Epithelial cell of proximal tubule (primary cell): ENCODE results near the gene RASGRF1. TPM values are rescaled to one million over a fixed set of nuclear protein-coding genes. Genes with fewer than 3 reads are reported as not detected.
"Not testable (repeated sequence)": the region's sequence is repeated elsewhere in the genome, so short reads cannot be mapped to it uniquely, and the experiment has no call there.

ENCODE experiments used
- DNase-seq: peaks from one replicate; pipeline ENCODE4 v3.0.0-alpha.2; 2011; ENCODE audit warnings: low read depth
- H3K4me3 ChIP-seq: 2 replicates; pipeline ENCODE4 v1.5.1; 2011; ENCODE audit warnings: low read depth, mild to moderate bottlenecking, low read length
- total RNA-seq: library from RNA; depleted of rRNA; stranded (reverse); fragments of >200 nt; gene quantifications from 2 replicates; pipeline ENCODE4 v1.2.3, GENCODE V29; 2015
- TF ChIP-seq, protein P1 (sequence below): conservative IDR thresholded peaks from 2 replicates; pipeline ENCODE4 v1.5.1; 2012; ENCODE audit warnings: low read depth, mild to moderate bottlenecking, low read length

The RASGRF1 gene
- total RNA-seq, 1 donor from 2014 or later: 5.9 TPM

DNA sequence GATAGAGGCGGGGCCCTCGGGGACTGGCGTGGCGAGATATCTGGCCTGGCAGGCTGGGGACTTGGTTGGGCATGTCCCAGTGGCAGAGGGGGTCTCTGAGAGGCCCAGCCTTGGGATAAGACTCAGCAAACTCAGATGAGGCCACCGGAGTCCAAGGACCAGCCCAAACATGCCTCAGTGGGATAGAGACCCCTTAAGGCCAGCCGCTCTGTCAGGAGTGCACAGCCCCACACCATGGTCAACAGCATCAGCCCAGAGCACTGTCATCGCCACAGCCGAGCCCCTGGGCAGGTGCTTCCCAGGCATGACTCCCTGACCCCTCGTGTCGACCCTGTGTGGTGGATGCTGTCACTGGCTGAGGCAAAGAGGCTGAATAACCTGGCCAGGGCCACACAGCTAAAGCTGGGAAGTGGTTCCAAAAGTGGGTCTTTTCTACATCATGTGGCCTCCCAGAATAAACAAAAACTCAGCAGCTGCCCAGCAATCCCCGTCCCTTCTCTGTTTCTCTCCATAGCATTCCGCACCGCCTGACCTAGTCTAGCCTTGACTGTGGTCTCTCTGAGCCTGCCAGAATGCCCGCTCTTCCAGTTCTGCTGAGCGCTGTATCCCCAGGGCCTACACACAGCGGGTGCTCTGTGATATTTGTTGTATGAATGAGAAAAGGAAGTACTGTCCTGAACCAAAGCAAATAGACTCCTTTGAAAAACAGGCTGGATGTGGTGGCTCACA is 160.9 kb downstream of the RASGRF1 start:
- no peak for DNase-seq
- H3K4me3 ChIP-seq: no peak overlapping the region
- TF ChIP-seq, protein P1, sequence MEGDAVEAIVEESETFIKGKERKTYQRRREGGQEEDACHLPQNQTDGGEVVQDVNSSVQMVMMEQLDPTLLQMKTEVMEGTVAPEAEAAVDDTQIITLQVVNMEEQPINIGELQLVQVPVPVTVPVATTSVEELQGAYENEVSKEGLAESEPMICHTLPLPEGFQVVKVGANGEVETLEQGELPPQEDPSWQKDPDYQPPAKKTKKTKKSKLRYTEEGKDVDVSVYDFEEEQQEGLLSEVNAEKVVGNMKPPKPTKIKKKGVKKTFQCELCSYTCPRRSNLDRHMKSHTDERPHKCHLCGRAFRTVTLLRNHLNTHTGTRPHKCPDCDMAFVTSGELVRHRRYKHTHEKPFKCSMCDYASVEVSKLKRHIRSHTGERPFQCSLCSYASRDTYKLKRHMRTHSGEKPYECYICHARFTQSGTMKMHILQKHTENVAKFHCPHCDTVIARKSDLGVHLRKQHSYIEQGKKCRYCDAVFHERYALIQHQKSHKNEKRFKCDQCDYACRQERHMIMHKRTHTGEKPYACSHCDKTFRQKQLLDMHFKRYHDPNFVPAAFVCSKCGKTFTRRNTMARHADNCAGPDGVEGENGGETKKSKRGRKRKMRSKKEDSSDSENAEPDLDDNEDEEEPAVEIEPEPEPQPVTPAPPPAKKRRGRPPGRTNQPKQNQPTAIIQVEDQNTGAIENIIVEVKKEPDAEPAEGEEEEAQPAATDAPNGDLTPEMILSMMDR: no peak

DNA sequence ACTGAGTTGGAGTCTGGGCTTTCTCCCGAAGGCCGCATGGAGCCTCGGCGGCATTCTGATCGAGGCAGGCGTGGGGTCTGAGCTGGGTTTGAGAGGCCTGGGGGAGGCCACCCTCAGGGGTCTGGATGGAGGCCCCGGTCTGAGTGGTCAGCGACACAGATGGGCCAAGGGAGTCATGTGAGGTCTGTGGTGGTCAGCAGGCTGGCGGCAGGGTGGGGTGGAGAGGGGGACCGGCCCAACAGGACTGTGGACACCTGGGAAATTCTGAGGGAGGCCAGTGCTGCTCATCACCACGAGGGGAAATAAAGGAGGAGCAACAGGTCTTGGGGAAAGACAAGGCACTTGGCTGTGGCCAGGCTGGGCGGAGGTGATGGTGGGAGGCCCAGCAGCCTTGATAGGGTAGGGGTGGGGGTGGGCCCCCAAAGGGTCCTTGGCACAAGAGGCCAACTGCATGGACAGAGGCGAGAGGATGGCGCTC is 161.9 kb downstream of the RASGRF1 start:
- no peak for DNase-seq
- TF ChIP-seq, protein P1: no peak
- no peak overlapping the region for H3K4me3 ChIP-seq

GRCh38 chr15:78928176-78928575 is 162.4 kb downstream of the RASGRF1 start:
- not testable (repeated sequence) for H3K4me3 ChIP-seq, DNase-seq

DNA sequence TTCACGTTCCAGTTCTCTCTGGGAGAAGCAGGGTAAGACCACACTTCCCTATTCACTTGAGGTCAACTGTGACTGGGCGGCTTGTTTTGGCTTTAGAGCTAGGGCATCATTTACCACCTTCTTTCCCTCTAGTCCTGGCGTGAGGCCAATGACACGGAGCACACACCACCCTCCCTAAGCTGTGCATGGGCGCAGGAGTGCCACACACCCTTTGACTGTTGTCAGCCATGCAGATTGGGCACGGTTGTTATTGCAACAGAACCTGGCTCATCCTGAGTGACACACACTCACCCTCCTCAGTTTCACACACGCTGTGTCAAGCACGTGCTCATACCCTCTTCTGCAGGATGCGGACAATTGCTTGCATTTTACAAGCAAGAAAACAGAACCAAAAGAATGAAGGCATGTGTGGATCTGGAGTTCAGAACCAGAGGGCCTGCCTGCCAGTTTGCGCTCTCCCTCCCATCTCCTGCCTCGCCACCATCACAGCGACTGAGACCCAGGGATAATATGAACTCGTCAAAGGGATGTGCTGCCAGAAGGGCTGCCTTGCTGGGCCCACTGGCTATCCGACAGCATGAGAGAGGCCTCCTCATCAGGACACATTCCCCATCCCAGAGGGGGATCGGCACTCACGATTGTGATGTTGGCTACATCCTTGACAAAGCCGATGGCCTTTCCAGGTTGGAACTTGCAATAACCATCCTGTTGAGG is 163.3 kb downstream of the RASGRF1 start:
- no peak for DNase-seq
- no peak overlapping the region for H3K4me3 ChIP-seq
- TF ChIP-seq, protein P1: no peak

DNA sequence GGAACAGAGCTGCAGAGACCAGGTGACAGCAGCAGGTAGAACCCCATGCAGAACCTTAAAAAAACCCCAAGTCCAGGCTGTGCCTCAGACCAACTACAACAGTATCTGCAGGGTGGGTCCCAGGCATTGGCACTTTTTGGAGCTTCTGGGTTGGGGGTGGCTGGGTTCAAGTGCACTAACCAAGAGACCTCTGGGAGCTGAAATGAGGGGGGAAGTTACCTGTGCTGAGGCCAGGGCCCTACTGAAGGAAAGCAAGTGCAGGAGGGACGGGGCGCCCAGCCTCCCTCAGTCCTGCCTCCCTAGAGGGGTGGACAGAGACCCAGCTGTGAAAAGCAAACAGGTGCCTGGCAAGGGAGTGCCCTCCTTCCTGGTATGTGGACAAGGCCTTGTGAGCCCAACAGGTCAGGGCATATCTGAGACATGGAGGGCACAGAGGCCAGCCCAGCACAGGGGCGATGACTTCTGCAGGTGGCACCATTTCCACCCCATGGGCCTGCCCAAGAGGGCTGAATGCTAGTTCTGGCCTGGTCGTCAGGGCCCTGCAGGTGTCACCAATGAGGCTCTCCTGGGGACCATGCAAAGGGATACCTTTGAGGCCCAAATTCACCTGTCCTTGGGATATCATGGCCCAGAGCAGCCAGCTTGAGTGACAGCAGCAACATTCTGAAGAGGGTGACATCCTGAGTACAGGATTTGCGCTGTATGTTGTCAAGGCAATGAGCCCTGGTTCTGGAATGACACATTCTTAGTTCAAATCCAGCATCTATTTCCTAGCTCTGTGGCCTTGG is 164.4 kb downstream of the RASGRF1 start:
- DNase-seq: no peak
- no peak overlapping the region for H3K4me3 ChIP-seq
- TF ChIP-seq, protein P1: no peak

DNA sequence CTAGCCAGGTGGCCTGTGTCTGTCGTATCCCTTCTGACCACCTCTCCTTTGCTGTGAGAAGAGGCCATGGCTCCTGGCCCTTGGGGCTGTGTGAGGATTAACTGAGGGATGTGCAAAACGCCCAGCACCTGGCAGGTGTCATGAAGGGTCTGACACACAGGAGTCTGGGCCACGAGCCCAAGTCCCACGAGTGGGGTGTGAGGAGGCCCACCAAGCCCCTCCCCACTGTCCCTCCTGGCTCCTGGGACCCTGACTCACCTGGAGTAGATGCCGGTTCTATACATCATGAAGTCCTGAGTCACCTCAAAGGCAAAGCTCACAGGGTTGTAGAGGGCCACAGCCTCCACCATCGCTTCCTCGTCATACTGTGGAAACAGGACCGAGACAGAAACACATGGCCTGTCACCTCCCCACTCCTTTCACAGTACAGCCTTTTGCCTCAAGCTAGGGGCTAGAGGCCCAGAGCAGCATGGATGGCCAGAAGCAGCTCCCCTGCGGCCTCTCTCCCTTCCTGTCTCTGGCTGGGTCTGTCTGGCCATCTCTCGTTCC is 165.4 kb downstream of the RASGRF1 start:
- H3K4me3 ChIP-seq: no peak overlapping the region
- DNase-seq: no peak
- TF ChIP-seq, protein P1: no peak
